Umbilical cord (tissue), 2 donors: ENCODE data around the gene ADAMTS9. TPM values are rescaled to one million over a fixed set of nuclear protein-coding genes. Genes with fewer than 3 reads are reported as not detected.
"Not testable (repeated sequence)": the region's sequence is repeated elsewhere in the genome, so short reads cannot be mapped to it uniquely, and the experiment has no call there.

ENCODE experiments used
- DNase-seq: peaks from one replicate; pipeline ENCODE4 v3.0.0-alpha.2; 2015; ENCODE audit warnings: low spot score
- total RNA-seq: library from RNA; depleted of rRNA; stranded (reverse); fragments of >200 nt; gene quantifications from one replicate; pipeline ENCODE4 v1.2.3, GENCODE V29; 2014; ENCODE audit warnings: low replicate concordance; ENCODE audit not compliant: insufficient read depth

The ADAMTS9 gene
- total RNA-seq, 1 donor from 2014 or later: 105 TPM

DNA sequence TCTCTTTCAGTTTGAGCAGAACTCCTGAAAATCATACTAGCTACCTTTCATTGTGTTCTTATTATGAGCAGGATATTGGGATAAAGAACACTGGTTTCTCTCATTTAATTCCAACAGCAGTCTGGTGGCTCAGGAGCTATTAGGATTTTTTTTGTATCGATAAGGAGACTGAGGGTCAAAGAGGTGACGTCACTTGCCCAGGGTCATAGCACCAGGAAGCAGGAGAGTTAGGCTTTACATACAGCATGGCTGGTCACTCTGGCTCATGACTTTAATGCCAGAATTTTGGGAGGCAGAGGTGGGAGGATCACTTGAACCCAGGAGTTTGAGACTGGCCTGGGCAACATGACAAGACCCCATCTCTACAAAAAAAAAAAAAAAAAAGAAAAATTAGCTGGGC is 113.6 kb downstream of the ADAMTS9 start:
- no peak for DNase-seq

DNA sequence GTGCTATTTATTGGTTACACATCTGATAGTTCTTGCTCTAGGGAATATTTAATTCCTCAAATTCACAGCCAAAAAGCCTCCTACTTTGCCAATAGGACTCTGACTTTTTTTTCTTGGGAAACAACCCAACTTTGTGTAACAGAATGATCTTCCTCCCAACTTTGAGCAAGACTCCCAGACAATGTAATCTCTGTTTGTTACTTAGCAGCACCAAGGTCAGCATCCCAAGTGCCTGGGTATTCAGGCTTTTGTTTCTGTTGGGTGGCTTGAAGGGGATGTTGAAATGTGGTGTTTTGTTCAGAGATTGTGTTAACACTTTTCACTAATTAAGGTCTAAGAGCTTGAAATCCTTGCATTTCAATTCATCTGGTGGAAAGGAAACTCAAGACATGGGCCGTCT is 115.8 kb downstream of the ADAMTS9 start:
- DNase-seq: no peak

DNA sequence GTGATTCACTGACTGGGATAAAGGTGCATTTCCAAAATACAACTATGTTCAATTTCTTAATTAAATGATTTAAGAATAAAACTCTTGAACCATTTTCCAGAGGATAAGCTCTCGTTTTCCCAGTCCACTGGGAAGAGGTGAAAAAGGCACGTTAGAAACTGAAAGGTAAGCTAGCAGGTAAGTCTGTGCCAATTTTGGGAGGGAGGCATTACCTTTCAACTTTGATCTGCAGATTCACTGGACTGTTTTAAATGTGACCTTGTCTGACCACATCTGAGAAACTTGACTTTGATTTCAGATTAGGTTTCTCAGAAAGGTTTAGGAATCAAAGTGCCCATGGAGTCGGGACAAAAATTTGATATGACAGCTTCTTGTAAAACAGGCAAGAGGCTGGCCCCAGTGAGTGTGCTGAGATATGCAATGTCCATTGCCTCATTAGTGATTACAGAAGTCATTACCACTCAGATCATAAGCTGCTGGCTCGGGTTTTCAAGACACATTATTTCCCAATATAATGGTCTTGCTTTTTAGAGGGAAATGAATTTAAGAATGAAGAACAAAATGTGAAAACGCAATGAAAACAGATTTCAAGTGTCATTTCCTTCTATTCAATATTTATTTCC is 118.8 kb downstream of the ADAMTS9 start:
- DNase-seq: no peak

DNA sequence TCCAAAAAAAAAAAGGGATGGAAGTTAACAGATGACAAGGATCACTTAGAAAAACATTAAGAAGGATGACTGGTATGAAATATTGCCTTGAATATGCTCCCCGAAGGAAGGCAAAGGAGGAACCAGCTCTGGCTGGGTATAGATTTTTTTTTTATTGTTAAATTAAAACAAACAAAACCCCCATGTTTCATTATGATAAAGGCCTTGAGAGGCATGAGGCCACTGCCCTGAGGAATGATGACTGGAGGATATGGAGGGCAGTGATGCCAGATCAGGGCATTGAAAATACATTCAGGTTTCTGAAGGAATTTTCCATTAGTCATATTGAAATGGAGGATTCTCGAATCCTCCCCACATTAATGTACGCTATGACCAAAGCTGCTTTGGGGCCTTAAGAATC is 120.9 kb downstream of the ADAMTS9 start:
- no peak for DNase-seq

DNA sequence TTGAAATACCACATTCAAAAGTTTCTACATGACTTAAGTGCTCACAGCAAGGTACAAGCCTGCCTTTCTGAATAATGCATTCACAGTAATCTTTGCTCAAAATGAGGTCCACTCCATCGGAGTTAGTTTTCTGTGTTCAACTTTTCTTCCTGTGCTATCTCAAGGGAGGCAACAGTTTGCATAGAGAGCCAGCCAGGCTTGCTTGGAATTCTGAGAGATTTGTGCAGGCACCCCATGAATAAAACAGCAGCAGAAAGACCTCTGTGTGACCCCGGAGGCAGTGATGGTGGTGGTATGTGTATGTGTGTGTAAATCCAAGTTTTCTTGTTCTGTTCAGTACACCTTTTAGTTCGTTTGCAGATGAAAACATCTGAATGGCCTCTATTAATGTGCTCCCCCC is 124.0 kb downstream of the ADAMTS9 start:
- peak; percentile 67 for DNase-seq

DNA sequence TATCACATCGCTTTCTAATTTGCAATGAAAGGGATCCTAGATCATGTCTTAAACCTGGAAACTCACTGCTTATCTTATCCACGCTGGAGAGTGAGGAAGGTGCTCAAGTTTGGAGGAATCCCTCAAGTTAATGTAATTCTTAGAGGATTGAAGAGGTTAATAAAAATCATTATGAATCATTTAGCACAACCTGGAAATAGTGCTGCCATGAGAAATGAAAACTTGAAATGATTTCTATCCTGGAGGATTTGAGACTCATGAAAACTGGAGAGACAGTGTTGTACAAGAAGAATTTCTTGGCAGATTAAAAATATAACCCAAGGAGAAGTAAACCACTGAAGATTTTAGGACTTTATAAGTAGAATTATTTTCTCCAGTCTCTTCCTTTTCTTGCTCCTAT is 125.9 kb downstream of the ADAMTS9 start:
- no peak for DNase-seq

DNA sequence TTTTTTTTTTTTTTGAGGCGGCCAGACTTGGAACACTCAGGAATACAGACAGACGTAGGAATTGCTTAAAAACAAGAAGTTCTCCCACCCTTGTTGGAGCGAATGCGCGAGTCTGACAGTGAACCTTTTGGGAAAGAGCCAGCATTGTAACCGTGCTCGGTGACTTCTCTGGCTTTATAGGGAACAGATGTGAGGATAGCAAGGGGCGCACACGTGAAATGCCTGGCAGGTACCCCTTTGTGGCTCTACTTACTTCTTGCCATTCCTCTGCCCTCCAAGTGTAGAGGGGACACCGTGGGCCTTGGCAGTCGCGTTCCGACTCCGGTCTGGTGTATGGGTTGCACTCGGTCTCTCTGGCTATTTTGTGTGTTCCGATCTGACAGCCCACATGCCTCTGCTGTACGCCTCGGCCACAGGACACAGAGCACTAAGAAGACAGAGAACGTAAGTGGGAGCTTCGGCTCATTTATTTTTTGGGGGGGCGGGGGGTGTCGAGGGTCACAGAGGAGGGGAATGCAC is 126.4 kb downstream of the ADAMTS9 start:
- DNase-seq: no peak

DNA sequence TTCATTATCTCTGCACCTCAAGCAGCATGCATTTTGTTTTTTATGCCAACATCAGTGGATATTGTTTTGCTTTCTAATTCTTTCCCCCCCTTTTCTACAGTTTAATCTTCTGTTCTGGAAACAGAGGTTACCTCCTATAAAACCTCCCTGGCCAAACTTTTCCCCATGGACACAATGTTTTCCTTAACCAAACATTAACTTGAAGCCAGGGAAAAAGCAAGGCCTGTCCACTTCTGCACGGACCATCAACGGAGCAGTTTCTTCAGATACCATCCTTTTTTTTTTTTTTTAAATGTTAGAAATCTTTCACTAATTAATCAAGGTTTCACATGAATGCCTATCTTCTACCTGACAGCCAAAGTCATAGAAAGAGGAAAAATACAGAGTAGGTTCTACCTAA is 127.0 kb downstream of the ADAMTS9 start:
- no peak for DNase-seq

DNA sequence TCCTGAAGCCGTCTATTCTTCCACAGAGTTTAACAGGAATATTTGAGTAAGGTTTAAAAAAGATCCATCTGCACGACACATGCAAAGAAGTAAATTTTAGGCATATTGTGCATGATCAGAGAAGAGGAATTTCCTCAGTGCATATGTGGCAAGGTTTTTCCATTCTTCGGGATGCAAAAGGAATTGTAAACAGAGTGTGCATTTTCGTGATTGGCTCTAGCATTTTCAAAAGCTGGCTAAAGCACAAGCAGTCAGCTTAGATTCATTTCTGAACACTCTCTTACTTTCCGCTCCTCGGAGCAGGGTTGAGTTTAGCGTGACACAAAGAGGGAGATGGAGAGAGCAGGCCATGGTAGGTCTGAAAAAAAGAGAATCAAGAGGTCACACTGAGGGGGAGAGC is 128.2 kb downstream of the ADAMTS9 start:
- no peak for DNase-seq

DNA sequence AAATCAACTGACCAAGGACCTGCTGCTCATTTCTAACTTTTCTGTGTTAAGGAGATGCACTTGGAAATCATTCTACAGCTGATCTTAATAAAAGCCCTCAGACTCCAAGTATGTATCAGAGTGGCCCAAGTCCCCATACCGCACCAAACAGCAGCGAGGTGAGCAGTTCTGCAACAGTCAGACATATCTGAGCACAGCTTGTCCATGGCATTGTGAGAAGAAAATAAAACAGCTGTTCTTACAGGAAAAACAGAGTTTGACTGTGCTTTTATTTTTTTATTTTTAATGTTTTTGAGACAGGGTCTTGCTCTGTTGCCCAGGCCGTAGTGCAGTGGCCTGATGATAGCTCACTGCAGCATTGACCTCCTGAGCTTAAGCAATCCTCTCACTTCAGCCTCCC is 131.8 kb downstream of the ADAMTS9 start:
- no peak for DNase-seq

DNA sequence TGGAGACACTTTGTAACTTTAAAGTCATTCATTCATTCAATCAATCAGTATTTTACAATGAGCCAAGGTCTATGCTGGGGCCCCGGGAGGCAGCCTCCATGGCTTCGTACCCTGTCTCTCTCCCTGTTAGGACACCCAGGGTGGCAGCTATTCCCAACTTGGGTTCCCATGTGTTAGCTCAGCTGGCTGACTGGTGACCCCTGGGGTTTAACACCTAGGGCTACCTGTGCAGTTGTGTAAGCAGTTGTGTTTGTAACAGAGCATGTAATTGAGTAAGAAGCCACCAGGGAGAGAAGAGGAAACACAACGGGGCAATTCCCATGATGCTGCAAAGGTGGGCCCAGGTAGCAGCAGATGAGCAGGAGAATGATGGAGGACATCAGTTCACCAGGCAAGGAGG is 132.4 kb downstream of the ADAMTS9 start:
- DNase-seq: no peak

DNA sequence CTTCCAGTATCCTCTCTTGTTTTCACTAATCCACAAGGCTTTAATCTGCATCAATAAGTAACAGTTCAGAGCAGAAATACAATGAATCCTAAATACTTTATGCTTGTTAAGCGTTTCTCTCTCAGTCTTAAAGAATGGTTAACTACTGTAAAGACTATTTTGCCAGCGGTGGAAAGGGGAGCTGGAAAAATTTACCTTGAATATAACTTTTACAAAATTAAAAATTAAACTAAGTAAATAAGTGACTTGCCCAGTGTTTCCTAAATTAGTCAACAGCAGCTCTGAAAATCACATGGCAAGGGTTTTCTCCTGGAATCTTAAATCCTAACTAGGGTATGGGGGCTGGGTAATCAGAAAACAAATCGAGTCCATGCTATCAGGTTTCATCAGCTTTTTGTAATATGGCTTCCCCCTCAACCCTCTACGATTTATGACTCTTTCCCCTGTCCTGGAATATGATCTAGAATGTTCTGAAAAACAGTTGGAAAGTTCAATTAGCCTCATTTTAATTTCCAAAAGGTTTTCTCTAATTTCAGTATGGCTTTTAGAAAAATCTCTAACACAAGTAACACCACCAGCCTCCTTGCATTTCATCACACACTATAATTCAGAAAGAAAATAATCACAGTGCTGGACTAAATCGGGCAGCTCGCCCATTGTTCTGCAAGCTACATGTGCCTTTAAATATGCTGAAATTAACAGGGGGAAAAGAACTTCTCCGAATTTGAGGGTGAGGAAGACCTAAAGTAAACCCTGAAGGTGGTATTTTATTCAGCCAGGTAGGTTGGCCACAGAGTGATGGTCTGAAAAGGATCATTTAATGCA is 133.5 kb downstream of the ADAMTS9 start:
- no peak for DNase-seq

DNA sequence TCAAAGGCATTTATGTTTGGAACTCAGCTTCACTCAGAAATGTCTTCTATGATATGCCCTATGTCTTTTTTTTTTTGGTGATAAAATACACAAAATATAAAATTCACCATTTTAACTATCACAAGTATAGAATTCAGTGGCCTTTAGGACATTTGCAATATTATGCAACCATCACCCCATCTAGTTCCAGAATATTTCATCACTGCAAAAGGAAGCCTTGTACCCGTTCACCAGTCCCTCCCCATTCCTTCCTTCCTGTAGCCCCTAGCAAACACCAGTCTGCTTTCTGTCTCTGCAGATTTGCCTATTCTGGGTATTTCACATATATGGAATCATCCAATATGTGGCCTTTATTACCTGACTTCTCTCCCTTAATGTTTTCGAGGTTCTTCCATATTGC is 134.8 kb downstream of the ADAMTS9 start:
- no peak for DNase-seq

DNA sequence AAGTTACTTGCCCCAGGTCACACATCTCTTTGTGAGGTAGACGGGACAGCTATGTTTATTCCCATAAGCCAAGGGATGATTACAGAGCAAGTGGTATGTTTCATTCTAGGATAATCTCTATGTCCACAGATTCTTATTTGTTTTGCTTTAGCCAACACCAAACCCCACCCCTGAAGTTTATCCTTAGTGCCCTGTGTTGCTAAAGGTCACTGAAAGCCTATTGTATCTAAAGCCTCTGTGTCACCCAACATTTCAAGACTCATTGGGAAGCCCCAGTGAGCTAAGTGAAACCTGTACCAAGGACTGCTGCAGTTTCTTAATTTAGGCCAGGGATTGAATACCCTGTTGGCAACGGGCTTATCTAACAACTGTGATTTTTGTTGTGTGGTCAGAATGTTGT is 135.6 kb downstream of the ADAMTS9 start:
- no peak for DNase-seq

DNA sequence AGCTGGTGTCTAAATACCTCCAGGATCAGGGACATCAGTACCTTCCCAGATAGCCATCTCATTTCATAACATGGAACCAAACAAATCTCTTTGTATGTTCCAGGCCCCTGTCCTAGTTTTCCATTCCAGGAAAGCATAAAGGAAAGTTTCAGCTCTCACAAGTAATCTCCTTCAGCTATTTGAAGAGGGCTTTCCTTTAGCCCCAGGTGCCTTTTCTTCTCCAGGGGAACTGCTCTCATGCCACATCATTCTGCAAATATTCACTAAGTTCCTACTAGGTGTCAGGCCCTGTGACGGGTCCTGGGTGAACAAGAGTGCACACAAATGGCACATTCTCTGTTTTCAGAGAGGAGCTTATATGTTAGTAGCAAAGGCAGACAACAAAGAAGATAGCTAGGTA is 136.1 kb downstream of the ADAMTS9 start:
- DNase-seq: no peak

DNA sequence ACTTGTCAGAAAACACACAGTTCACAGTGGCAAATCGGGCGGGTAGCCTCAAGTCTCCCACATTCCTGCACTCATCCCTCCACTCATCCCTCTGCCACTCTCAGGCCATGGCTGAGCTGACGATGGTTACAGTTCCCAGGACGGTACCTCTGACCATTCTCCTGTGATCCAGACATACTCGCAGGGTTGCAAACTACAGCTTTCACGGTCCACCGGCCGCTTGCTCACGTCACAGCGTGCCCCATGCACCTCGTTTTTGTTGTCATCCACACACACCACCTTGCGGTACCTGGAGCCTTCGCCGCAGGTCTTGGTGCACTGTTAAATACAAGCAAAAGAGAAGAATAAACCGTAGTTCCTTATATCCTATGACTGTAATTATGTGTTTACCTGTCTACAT is 137.1 kb downstream of the ADAMTS9 start:
- no peak for DNase-seq

DNA sequence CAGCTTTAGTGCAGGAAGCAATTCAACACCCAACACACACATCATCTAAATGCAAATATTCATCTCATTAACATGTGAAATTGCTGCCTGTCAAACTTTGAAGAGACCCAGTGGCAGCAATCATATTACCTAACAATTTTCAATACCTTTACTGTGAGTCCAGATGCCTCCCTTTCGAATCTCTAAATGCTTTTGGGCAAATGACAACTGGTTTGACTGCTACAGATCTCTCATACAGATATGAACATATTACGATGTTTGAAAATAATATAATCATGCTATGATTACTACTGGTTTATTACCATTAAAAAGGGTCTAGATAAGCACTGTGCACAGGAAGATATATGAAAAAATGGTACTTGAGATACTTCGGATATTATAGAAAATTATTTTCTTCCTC is 137.9 kb downstream of the ADAMTS9 start:
- DNase-seq: no peak

DNA sequence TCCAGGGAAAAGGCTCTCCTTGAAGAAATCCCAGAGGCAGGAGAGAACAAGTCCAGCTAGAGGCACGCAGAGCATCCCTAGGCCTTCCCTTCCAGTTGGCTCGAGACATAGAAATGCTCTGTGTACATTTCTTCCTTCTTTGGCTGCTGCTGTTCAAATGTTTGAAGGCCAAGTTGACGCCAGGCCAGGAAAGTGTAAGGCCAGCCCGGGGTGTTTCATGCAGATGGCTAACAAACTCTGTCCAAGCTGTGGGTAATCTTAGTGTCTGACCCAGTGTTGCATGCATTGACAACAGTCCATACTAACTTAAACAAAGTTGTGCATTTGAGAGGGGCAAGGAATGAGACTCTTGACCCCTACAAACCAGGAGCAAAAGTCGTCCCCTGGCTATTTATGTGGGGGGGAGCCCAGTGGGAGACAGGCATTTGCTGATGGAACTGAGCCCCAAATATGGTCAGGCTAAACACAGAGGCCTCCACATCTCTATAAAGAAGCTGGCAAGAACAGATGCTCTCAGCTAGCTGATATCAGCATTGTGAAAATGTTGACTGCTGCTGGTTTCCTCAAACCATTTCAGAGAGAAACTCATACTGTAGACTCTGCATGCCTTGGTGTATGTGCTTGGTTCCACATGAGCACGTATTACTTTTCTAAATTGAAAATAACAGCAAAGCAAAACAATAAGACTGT is 139.5 kb downstream of the ADAMTS9 start:
- DNase-seq: peak; percentile 80

DNA sequence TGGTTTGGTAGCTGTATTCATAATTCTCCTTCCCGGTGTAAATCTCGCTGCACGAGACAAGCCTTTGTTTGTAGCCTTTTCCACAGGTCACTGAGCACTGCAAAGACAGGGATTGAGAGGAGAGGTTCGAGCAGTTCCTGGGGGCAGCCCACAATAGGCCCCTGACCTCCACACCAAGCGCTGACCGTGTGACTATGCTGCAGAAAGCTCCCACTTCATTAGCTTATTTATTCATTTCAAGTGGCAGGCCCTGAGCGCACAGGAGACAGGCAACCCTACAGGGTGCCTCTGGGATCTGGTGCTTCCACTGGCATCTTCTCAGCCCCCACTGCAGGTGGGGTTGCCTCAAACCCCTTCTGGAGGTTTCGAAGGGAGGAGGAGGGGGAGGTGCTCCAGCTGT is 140.9 kb downstream of the ADAMTS9 start:
- DNase-seq: no peak

DNA sequence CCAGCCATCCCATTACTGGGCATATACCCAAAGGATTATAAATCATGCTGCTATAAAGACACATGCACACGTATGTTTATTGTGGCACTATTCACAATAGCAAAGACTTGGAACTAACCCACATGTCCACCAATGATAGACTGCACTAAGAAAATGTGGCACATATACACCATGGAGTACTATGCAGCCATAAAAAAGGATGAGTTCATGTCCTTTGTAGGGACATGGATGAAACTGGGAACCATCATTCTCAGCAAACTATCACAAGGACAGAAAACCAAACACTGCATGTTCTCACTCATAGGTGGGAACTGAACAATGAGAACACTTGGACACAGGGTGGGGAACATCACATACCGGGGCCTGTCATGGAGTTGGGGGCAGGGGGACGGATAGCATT is 142.6 kb downstream of the ADAMTS9 start:
- not testable (repeated sequence) for DNase-seq

DNA sequence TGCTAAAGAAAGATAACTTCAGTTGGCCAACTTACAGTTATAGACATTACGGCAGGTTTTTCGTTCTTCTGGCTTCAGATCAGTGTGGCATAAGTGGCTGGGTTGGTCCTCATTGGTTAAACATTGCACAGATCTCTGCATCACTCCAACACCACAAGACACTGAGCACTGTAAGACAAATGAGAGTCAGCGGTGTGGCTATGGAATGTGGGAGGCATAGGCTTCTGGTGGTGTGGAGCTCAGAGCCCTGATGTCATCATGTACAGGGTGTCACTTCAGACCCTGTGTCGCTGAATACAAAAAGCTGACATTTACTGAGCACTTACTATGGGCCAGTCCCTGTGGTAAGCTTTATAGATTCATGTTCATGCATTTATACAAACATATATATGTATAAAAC is 146.0 kb downstream of the ADAMTS9 start:
- DNase-seq: no peak

DNA sequence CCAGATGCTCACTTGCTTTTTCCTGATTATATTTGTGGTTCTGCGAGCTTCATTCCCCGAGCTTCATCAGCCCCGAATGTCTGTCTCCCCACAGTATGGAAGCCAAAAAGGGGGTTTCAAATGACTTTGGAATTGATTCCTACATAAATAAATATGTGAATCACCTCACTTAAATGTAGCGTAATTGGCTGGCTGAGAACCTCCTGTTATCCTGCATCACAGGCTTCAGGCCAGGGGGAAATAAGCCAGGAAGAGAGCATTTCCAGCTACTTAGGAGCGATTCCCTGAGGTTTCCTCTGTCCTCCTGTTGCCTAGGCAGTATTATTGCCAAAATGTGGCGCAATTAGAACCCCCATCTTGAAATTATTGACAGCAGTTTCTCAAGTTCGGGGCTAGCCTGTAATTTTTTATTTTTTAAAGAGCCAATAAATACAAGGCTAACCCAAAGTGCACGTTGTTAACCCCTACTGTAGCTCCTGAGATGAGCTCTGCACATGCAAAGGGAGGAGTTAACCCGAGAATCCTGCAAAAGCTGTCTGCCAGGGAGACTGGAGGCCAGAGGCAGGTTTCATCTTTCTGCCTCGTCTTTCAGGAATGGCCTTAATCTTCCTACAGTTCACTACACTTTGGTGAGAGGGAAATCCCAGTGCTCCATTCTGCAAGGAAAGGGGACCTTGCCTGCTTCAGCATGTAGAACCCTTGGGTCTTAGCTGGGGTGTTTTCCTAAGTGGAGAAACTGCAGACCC is 148.2 kb downstream of the ADAMTS9 start:
- DNase-seq: no peak
